Mammary epithelial cell (primary cell): ENCODE measurements around the gene SENP6.
"Not testable (repeated sequence)": the region's sequence is repeated elsewhere in the genome, so short reads cannot be mapped to it uniquely, and the experiment has no call there.

ENCODE experiments used
- EZH2 ChIP-seq: IDR thresholded peaks from 2 replicates; pipeline ENCODE4 v1.6.1; 2012; ENCODE audit warnings: low read length, inconsistent platforms, borderline replicate concordance
- TF ChIP-seq, protein P1 (sequence below), 2 donors: IDR thresholded peaks in 1 of 2; conservative IDR thresholded peaks in 1 of 2; 2 replicates each; pipeline ENCODE4 v1.5.1; 2011 to 2012; ENCODE audit warnings: inconsistent platforms in 2 of 2, low read length in 2 of 2, mild to moderate bottlenecking in 2 of 2, control low read depth in 1 of 2, low read depth in 1 of 2; ENCODE audit not compliant: insufficient read depth in 1 of 2; ENCODE audit errors: extremely low read depth in 1 of 2

DNA sequence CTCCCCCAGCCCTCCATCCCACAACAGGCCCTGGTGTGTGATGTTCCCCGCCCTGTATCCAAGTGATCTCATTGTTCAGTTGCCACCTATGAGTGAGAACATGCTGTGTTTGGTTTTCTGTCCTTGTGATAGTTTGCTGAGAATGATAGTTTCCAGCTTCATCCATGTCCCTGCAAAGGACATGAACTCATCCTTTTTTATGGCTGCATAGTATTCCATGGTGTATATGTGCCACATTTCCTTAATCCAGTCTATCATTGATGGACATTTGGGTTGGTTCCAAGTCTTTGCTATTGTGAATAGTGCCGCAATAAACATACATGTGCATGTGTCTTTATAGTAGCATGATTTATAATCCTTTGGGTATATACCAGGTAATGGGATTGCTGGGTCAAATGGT, 80.9 kb downstream of the SENP6 start:
- TF ChIP-seq, protein P1, sequence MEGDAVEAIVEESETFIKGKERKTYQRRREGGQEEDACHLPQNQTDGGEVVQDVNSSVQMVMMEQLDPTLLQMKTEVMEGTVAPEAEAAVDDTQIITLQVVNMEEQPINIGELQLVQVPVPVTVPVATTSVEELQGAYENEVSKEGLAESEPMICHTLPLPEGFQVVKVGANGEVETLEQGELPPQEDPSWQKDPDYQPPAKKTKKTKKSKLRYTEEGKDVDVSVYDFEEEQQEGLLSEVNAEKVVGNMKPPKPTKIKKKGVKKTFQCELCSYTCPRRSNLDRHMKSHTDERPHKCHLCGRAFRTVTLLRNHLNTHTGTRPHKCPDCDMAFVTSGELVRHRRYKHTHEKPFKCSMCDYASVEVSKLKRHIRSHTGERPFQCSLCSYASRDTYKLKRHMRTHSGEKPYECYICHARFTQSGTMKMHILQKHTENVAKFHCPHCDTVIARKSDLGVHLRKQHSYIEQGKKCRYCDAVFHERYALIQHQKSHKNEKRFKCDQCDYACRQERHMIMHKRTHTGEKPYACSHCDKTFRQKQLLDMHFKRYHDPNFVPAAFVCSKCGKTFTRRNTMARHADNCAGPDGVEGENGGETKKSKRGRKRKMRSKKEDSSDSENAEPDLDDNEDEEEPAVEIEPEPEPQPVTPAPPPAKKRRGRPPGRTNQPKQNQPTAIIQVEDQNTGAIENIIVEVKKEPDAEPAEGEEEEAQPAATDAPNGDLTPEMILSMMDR (conservative IDR thresholded peaks at IDR 0.05 in 1 of 2, IDR thresholded peaks at IDR 0.05 in 1 of 2; ENCODE audit: extremely low read depth in 1 of 2, insufficient read depth in 1 of 2, low read depth in 1 of 2, low read length in 2 of 2), result not testable (repeated sequence)
- not testable (repeated sequence) for TF ChIP-seq EZH2
